PC-3 (cell line): ENCODE data around the gene OR2B3. TPM values are rescaled to one million over a fixed set of nuclear protein-coding genes. Genes with fewer than 3 reads are reported as not detected.

Experiments
- ATAC-seq: fragments of 200-7000 bp; cut with Tn5 transposase; 2 replicates; pipeline ENCODE4 v1.9.1; 2020; ENCODE audit warnings: mild to moderate bottlenecking, moderate library complexity
- BruUV-seq: library from RNA; stranded (reverse); fragments of 400-500 nt; replicated peaks from 2 replicates; lab custom pipeline; 2021; lab: Mats Ljungman, UMichigan
- CTCF ChIA-PET: fragments of 300-600 bp; sonication (Branson Sonifier 250); formaldehyde crosslinking; loops from one replicate; lab custom pipeline; 2022; ENCODE audit warnings: antibody characterized with exemption; lab: Charles Lee
- POLR2A ChIA-PET: fragments of 300-600 bp; sonication (Branson Sonifier 250); formaldehyde crosslinking; loops from one replicate; lab custom pipeline; 2022; ENCODE audit warnings: antibody characterized with exemption; ENCODE audit not compliant: unreplicated experiment; lab: Charles Lee
- DNase-seq: peaks from one replicate; pipeline ENCODE4 v3.0.0-alpha.2; 2015
- H2AFZ ChIP-seq: fragments of 300-600 bp; sonication (generic); 2 replicates; pipeline ENCODE4 v1.6.0; 2016; ENCODE audit warnings: antibody characterized with exemption, low read length
- H3F3A ChIP-seq: fragments of 300-600 bp; sonication (generic); one replicate; pipeline ENCODE4 v1.6.0; 2017; ENCODE audit warnings: antibody characterized with exemption, low read length, control low read depth, mild to moderate bottlenecking; ENCODE audit not compliant: unreplicated experiment
- H3K27ac ChIP-seq: fragments of 300-600 bp; sonication (generic); 2 replicates; pipeline ENCODE4 v1.5.1; 2016; ENCODE audit warnings: mild to moderate bottlenecking, low read length
- H3K27me3 ChIP-seq: fragments of 300-600 bp; sonication (generic); 2 replicates; pipeline ENCODE4 v1.6.1; 2016; ENCODE audit warnings: low read length, mixed read lengths
- H3K36me3 ChIP-seq: fragments of 300-600 bp; sonication (generic); 2 replicates; pipeline ENCODE4 v1.6.1; 2016; ENCODE audit warnings: low read depth, mixed run types, low read length, mixed read lengths
- H3K4me1 ChIP-seq: fragments of 300-600 bp; sonication (generic); 2 replicates; pipeline ENCODE4 v1.5.1; 2016; ENCODE audit warnings: low read length; ENCODE audit not compliant: insufficient read depth
- H3K4me2 ChIP-seq: fragments of 300-600 bp; sonication (generic); 2 replicates; pipeline ENCODE4 v1.6.0; 2016; ENCODE audit warnings: low read length
- H3K4me3 ChIP-seq: fragments of 300-600 bp; sonication (generic); 2 replicates; pipeline ENCODE4 v1.5.1; 2016; ENCODE audit warnings: mild to moderate bottlenecking, low read length, mixed read lengths
- H3K79me2 ChIP-seq: fragments of 300-600 bp; sonication (generic); 2 replicates; pipeline ENCODE4 v1.6.1; 2017; ENCODE audit warnings: low read length, mixed read lengths
- H3K9ac ChIP-seq: fragments of 300-600 bp; sonication (generic); 2 replicates; pipeline ENCODE4 v1.6.0; 2016; ENCODE audit warnings: mild to moderate bottlenecking, low read length
- H3K9me2 ChIP-seq: fragments of 300-600 bp; sonication (generic); replicated peaks from 2 replicates; pipeline ENCODE4 v1.6.1; 2016; ENCODE audit warnings: mixed run types, low read length, mixed read lengths
- H3K9me3 ChIP-seq: fragments of 300-600 bp; sonication (generic); 2 replicates; pipeline ENCODE4 v1.6.1; 2016; ENCODE audit warnings: low read length, mixed read lengths
- H4K20me1 ChIP-seq: fragments of 300-600 bp; sonication (generic); 2 replicates; pipeline ENCODE4 v1.6.1; 2016; ENCODE audit warnings: low read length, mixed read lengths
- EZH2 ChIP-seq: fragments of 300-600 bp; sonication (generic); IDR thresholded peaks from one replicate; pipeline ENCODE4 v1.6.1; 2017; ENCODE audit warnings: antibody characterized with exemption, mild to moderate bottlenecking, low read length; ENCODE audit not compliant: unreplicated experiment
- EZH2phosphoT487 ChIP-seq: fragments of 300-600 bp; sonication (generic); IDR thresholded peaks from 2 replicates; pipeline ENCODE4 v1.6.1; 2018; ENCODE audit warnings: mild to moderate bottlenecking, antibody characterized with exemption, low read length, borderline replicate concordance
- intact Hi-C: fragments of 100-400 bp; cut with micrococcal nuclease; formaldehyde crosslinking; loops from 2 replicates; pipeline ENCODE4 v1.9.0; 2023
- total RNA-seq: library from RNA; depleted of rRNA; stranded (reverse); fragments of >200 nt; gene quantifications from 2 replicates; pipeline ENCODE4 v1.2.3, GENCODE V29; 2014
- TF ChIP-seq, protein P1 (sequence below): fragments of 300-600 bp; sonication (generic); conservative IDR thresholded peaks from 2 replicates; pipeline ENCODE4 v1.5.1; 2017; ENCODE audit warnings: antibody characterized with exemption, low read depth, mild to moderate bottlenecking, low read length

OR2B3 gene
- total RNA-seq, 1 experiment from 2014 or later, result not detected

DNA sequence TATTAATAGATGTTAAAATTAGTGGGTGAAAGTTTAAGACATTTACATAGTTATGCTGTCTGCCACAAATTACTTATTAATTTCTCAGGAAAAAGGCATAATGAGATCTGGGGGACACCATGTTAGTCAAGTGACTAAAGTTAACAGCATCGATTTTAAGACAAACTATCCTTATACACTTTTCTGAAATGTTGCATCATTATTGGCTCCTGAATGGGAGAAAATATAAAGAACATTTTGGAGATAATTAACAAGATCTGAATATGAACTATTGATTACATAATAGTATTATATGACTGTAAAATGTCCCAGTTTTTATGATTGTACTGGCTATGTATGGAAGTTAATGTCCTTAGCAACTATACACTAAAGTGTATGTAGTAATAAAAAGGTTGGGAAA, 7.9 kb downstream of the OR2B3 start:
- H3K9me2 ChIP-seq, result no peaks in the 10 kb centered on the region
- POLR2A ChIA-PET, result no interaction called here
- BruUV-seq, result no TSS peak
- TF ChIP-seq EZH2phosphoT487, result no peak
- no peak for ATAC-seq
- H3K27ac ChIP-seq, result no peak overlapping the region
- no peaks in the 10 kb centered on the region for H3K4me1 ChIP-seq
- no peak overlapping the region for H3K4me2 ChIP-seq
- no peak overlapping the region for H3K4me3 ChIP-seq
- no peaks in the 10 kb centered on the region for H3K36me3 ChIP-seq
- H3K27me3 ChIP-seq, result peaks cover 32% of the 10 kb centered on the region
- H4K20me1 ChIP-seq, result no peaks in the 10 kb centered on the region
- intact Hi-C loops, result no loop called here
- H3K79me2 ChIP-seq, result no peaks in the 10 kb centered on the region
- H3K9ac ChIP-seq, result no peak overlapping the region
- no peaks in the 10 kb centered on the region for H3F3A ChIP-seq
- CTCF ChIA-PET, result no interaction called here
- no peak for DNase-seq
- no peak overlapping the region for H2AFZ ChIP-seq
- H3K9me3 ChIP-seq, result no peaks in the 10 kb centered on the region

DNA sequence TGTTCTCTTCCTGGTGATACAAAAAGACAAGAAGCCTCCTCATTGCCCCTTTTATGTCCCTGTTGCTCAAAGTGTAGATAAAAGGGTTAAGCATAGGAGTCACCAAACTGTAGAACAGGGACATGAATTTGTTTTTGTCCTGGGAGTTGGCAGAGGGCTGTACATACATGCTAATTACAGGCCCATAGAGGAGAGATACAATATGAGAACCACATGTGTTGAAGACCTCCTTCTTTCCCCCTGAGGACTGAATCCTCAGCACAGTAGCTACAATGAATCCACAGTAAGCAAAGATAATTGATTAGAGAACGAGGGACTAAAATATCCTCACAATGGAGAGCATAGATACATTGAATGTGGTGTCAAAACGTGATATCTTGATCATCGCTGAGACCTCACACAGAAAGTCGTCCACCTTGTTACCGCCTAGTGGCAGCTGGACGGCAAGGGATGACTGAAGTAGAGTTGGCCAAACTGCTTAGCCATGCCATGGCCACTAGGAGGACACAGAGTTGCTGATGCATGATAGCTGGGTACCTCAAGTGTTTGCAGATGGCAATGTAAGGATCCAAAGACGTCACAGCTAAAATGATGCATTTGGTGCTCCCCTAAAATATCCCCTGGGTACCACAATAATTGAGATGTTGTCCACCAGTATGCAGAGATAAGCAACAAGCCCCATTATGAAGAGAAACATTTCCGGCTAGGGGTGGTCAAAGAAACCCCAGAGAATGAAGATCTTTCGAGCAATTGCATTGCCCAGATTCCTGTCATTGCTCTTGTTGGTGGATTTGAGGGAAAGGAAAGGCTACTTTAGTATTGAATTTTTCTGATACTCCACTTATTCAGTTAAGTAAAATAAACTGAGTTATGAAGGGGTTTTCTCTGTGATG, 15.0 kb downstream of the OR2B3 start:
- Histone ChIP-seq H3K4me3 (no peak overlapping the region), H3K9ac (no peak overlapping the region), H3K9me2 (no peaks in the 10 kb centered on the region), H4K20me1 (no peaks in the 10 kb centered on the region), H3K4me1 (no peaks in the 10 kb centered on the region), H3F3A (no peaks in the 10 kb centered on the region), H3K27me3 (peaks cover 23% of the 10 kb centered on the region; the same call in 1 of the 2 replicates), H3K79me2 (no peaks in the 10 kb centered on the region), H3K4me2 (no peak overlapping the region), H3K9me3 (no peaks in the 10 kb centered on the region), H3K27ac (no peak overlapping the region), H2AFZ (no peak overlapping the region), H3K36me3 (no peaks in the 10 kb centered on the region)
- no TSS peak for BruUV-seq
- peak; percentile 82 for ATAC-seq
- ChIA-PET CTCF (no interaction called here), POLR2A (no interaction called here)
- DNase-seq, result peak; percentile 70
- TF ChIP-seq, protein P1, sequence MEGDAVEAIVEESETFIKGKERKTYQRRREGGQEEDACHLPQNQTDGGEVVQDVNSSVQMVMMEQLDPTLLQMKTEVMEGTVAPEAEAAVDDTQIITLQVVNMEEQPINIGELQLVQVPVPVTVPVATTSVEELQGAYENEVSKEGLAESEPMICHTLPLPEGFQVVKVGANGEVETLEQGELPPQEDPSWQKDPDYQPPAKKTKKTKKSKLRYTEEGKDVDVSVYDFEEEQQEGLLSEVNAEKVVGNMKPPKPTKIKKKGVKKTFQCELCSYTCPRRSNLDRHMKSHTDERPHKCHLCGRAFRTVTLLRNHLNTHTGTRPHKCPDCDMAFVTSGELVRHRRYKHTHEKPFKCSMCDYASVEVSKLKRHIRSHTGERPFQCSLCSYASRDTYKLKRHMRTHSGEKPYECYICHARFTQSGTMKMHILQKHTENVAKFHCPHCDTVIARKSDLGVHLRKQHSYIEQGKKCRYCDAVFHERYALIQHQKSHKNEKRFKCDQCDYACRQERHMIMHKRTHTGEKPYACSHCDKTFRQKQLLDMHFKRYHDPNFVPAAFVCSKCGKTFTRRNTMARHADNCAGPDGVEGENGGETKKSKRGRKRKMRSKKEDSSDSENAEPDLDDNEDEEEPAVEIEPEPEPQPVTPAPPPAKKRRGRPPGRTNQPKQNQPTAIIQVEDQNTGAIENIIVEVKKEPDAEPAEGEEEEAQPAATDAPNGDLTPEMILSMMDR, result peak; percentile 85
- no peak for TF ChIP-seq EZH2
- intact Hi-C loops, result no loop called here

DNA sequence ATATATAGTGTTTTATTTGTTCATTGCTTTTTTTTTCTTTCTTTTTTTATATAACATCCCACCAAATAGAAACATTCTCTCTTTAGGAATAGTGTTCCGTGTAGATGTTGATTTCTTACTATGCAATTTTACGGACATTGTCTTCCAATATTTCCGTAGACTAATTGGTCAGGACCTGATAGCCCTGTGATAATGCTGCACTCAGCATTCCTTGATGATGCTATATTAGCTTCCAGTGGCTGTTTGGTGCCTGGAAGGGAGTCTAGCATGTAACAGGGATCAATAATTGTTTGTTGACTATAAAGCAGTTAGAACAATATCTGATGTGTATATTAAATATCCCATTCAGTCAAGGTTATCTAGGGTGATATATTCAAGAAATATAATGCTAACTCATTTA, 35.4 kb downstream of the OR2B3 start:
- CTCF ChIA-PET, result no interaction called here

More for the DNA sequence above, 35.4 kb downstream of the OR2B3 start:
- H3K27ac ChIP-seq, result no peak overlapping the region
- H4K20me1 ChIP-seq, result no peaks in the 10 kb centered on the region
- POLR2A ChIA-PET, result no interaction called here
- H3K79me2 ChIP-seq, result no peaks in the 10 kb centered on the region
- H3K27me3 ChIP-seq, result peaks cover 32% of the 10 kb centered on the region
- H3K9me2 ChIP-seq, result no peaks in the 10 kb centered on the region
- H3K4me3 ChIP-seq, result no peak overlapping the region
- TF ChIP-seq, protein P1, result no peak
- TF ChIP-seq EZH2phosphoT487 (no peak), EZH2 (no peak)
- H3K4me2 ChIP-seq, result no peak overlapping the region
- H3K9me3 ChIP-seq, result no peaks in the 10 kb centered on the region
- DNase-seq (no peak), ATAC-seq (no peak)
- no peak overlapping the region for H2AFZ ChIP-seq
- H3K9ac ChIP-seq, result no peak overlapping the region
- intact Hi-C loops, result no loop called here
- H3K36me3 ChIP-seq, result no peaks in the 10 kb centered on the region
- H3K4me1 ChIP-seq, result no peaks in the 10 kb centered on the region
- BruUV-seq, result no TSS peak
- H3F3A ChIP-seq, result no peaks in the 10 kb centered on the region
